Neural crest cell (in vitro differentiated cells): ENCODE measurements around the gene AEN. TPM values are rescaled to one million over a fixed set of nuclear protein-coding genes. Genes with fewer than 3 reads are reported as not detected.

Experiments
- DNase-seq: peaks from one replicate; pipeline ENCODE4 v3.0.0; 2021; ENCODE audit warnings: low read depth, mixed read lengths, low spot score
- H3K27ac Mint-ChIP-seq: one replicate; pipeline ENCODE4 v1.8.0; 2021; ENCODE audit warnings: mild to moderate bottlenecking, mixed read lengths; ENCODE audit not compliant: unreplicated experiment
- H3K27me3 Mint-ChIP-seq: 2 replicates; pipeline ENCODE4 v1.8.0; 2021; ENCODE audit warnings: low read depth, mild to moderate bottlenecking, mixed read lengths
- H3K36me3 Mint-ChIP-seq: 2 replicates; pipeline ENCODE4 v1.8.0; 2021; ENCODE audit warnings: low read depth, mild to moderate bottlenecking, mixed read lengths
- H3K4me1 Mint-ChIP-seq: 2 replicates; pipeline ENCODE4 v1.8.0; 2021; ENCODE audit warnings: mixed read lengths
- H3K4me3 Mint-ChIP-seq: one replicate; pipeline ENCODE4 v1.8.0; 2021; ENCODE audit warnings: mild to moderate bottlenecking, mixed read lengths
- H3K9me3 Mint-ChIP-seq: 2 replicates; pipeline ENCODE4 v1.8.0; 2021; ENCODE audit warnings: mixed read lengths
- total RNA-seq: library from RNA; stranded (reverse); gene quantifications from 2 replicates; pipeline ENCODE4 v1.2.1, GENCODE V29; 2021
- TF ChIP-seq, protein P1 (sequence below): fragments of 200-600 bp; sonication (generic); conservative IDR thresholded peaks from 2 replicates; pipeline ENCODE4 v1.5.0; 2021; ENCODE audit warnings: antibody characterized with exemption, mild to moderate bottlenecking

The AEN gene
- total RNA-seq, 1 donor from 2014 or later = 47.9 TPM

GRCh38 chr15:88621789-88622604, 857 bp downstream of the AEN start:
- Mint-ChIP-seq H3K27me3 (no peaks in the 10 kb centered on the region), H3K36me3 (no peaks in the 10 kb centered on the region), H3K27ac (peak overlapping the region; percentile 91), H3K9me3 (no peaks in the 10 kb centered on the region), H3K4me3 (peak overlapping the region; percentile 98), H3K4me1 (peaks cover 42% of the 10 kb centered on the region)
- TF ChIP-seq, protein P1, sequence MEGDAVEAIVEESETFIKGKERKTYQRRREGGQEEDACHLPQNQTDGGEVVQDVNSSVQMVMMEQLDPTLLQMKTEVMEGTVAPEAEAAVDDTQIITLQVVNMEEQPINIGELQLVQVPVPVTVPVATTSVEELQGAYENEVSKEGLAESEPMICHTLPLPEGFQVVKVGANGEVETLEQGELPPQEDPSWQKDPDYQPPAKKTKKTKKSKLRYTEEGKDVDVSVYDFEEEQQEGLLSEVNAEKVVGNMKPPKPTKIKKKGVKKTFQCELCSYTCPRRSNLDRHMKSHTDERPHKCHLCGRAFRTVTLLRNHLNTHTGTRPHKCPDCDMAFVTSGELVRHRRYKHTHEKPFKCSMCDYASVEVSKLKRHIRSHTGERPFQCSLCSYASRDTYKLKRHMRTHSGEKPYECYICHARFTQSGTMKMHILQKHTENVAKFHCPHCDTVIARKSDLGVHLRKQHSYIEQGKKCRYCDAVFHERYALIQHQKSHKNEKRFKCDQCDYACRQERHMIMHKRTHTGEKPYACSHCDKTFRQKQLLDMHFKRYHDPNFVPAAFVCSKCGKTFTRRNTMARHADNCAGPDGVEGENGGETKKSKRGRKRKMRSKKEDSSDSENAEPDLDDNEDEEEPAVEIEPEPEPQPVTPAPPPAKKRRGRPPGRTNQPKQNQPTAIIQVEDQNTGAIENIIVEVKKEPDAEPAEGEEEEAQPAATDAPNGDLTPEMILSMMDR = no peak
- no peak for DNase-seq

DNA sequence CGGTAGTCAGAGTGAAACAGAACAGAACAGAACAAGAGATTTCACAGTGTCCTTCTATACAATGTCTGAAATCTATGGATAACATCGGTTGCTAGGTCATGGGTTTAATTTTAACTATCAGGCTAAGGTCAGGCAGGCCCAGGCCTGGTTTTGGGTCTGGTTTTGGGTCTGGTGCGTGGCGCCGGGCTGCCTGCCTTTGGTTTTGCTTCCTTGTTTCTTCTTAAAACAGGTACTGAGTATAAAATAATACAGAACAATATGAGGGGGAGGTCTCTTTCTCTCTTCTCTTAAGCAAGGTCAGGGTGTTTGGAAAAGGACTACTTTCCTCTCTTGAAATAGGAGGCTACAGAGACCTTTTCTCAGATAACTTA, 1.4 kb downstream of the AEN start:
- H3K36me3 Mint-ChIP-seq = no peaks in the 10 kb centered on the region
- peaks cover 42% of the 10 kb centered on the region for H3K4me1 Mint-ChIP-seq
- no peak overlapping the region for H3K27ac Mint-ChIP-seq

GRCh38 chr15:88623061-88623460, 1.9 kb downstream of the AEN start:
- no peak overlapping the region for H3K27ac Mint-ChIP-seq
- H3K36me3 Mint-ChIP-seq = no peaks in the 10 kb centered on the region
- no peak for DNase-seq
- peak overlapping the region; percentile 98 for H3K4me3 Mint-ChIP-seq
- TF ChIP-seq, protein P1 = no peak
- no peaks in the 10 kb centered on the region for H3K9me3 Mint-ChIP-seq
- peaks cover 42% of the 10 kb centered on the region for H3K4me1 Mint-ChIP-seq
- no peaks in the 10 kb centered on the region for H3K27me3 Mint-ChIP-seq

More for the DNA sequence above, 1.4 kb downstream of the AEN start:
- no peaks in the 10 kb centered on the region for H3K27me3 Mint-ChIP-seq
- H3K9me3 Mint-ChIP-seq = no peaks in the 10 kb centered on the region
- no peak for DNase-seq
- peak overlapping the region; percentile 98 for H3K4me3 Mint-ChIP-seq
- TF ChIP-seq, protein P1 = no peak

GRCh38 chr15:88623632-88624031, 2.5 kb downstream of the AEN start:
- H3K4me3 Mint-ChIP-seq = peak overlapping the region; percentile 98
- DNase-seq = no peak
- no peak overlapping the region for H3K27ac Mint-ChIP-seq
- H3K4me1 Mint-ChIP-seq = peaks cover 42% of the 10 kb centered on the region
- no peaks in the 10 kb centered on the region for H3K27me3 Mint-ChIP-seq
- H3K9me3 Mint-ChIP-seq = no peaks in the 10 kb centered on the region
- TF ChIP-seq, protein P1 = no peak
- H3K36me3 Mint-ChIP-seq = no peaks in the 10 kb centered on the region

GRCh38 chr15:88624156-88624970, 3.2 kb downstream of the AEN start:
- TF ChIP-seq, protein P1 = peak; percentile 58

More at GRCh38 chr15:88624156-88624970, 3.2 kb downstream of the AEN start:
- Mint-ChIP-seq H3K4me3 (peak overlapping the region; percentile 98), H3K9me3 (no peaks in the 10 kb centered on the region), H3K27ac (no peak overlapping the region), H3K4me1 (peaks cover 42% of the 10 kb centered on the region), H3K36me3 (no peaks in the 10 kb centered on the region), H3K27me3 (no peaks in the 10 kb centered on the region)
- DNase-seq = no peak
